Measurements from ENCODE around the gene FOXB1. TPM values are rescaled to one million over a fixed set of nuclear protein-coding genes. Genes with fewer than 3 reads are reported as not detected.
A peak's percentile ranks its signal among the peaks of the same experiment; 100 is the strongest.

FOXB1 gene
- total RNA-seq, 1 donor from 2014 or later, result 7.3 TPM

DNA sequence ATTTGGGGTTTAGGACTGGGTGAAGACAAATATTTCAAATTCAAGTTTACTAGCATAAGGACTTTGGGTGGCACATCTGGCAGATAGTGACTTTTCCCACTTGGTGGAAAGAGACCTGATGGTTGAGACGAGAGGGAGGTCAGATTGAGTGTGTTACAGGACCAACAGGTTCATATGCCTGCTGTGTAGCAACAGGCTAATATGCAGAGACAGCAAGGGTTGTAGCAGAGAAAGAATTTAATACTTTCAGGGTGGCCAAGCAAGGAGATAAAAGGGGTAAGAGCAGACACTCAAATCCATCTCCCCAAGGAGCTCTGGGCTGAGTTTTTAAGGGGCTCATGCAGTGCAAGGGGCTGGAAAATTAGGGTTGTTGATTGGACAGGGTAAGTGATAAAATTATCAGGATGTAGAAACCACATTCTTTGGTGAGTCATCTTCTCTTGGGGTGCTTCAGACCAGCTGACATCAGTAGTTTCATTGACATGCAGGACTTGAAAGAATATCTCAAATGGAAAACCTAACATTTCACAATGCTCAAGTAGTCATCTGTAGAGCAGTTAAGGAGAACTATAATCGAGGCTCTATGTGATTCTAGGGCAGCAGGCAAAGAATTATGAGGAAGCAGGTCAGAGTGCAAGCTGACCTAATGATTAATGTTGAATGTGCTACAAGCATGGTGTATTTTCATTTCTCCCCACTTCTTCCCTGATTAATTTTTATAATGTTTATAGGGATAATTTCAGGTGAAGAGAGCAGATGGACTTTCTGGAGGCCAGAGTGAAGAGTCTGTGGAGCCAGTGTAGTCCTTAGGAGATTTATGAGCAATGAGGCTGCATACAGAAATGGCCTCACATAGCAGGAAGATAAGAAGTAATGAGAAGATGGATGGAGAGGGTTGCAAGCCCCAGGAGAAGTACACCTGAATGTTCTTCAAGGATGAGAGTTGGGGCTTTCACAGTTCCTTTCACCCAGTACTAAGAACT is 13.7 kb downstream of the FOXB1 start:
- H3K27me3 ChIP-seq, result no peaks in the 10 kb centered on the region
- peak overlapping the region; percentile 82 for H3K27ac Mint-ChIP-seq

GRCh38 chr15:60020736-60021135 is 16.6 kb downstream of the FOXB1 start:
- TF ChIP-seq CTCF (IDR thresholded peaks at IDR 0.05), result no peak
- no peak for TF ChIP-seq EZH2 (IDR thresholded peaks at IDR 0.05)
- no peak for TF ChIP-seq EZH2phosphoT487 (IDR thresholded peaks at IDR 0.05)
- H3K79me2 ChIP-seq (ENCODE audit: low read depth), result no peaks in the 10 kb centered on the region
- Mint-ChIP-seq H3K27ac (peak overlapping the region; percentile 84), H3K36me3 (no peaks in the 10 kb centered on the region), H3K9me3 (peaks cover 8% of the 10 kb centered on the region), H3K4me3 (no peak overlapping the region), H3K4me1 (peaks cover 11% of the 10 kb centered on the region), H3K27me3 (ENCODE audit: insufficient read depth, low read depth) (peaks cover 6% of the 10 kb centered on the region)
- H2AFZ ChIP-seq (replicated peaks), result no peak overlapping the region
- no peaks in the 10 kb centered on the region for H3F3A ChIP-seq (ENCODE audit: low read depth)
- H3K27me3 ChIP-seq, result no peaks in the 10 kb centered on the region
- DNase-seq (ENCODE audit: low spot score), result no peak
- no peaks in the 10 kb centered on the region for H3K36me3 ChIP-seq
- H3K4me3 ChIP-seq, result no peak overlapping the region
- no peaks in the 10 kb centered on the region for H3K4me1 ChIP-seq
- H3K27ac ChIP-seq, result no peak overlapping the region
- H3K9me3 ChIP-seq (ENCODE audit: low read depth), result no peaks in the 10 kb centered on the region
- no peaks in the 10 kb centered on the region for H4K20me1 ChIP-seq (ENCODE audit: low read depth)
- no peak overlapping the region for H3K9ac ChIP-seq
- H3K4me2 ChIP-seq, result no peak overlapping the region

More for the DNA sequence above, 13.7 kb downstream of the FOXB1 start:
- Histone ChIP-seq H2AFZ (replicated peaks) (no peak overlapping the region), H3K27ac (no peak overlapping the region), H3K4me3 (no peak overlapping the region), H3K9me3 (ENCODE audit: low read depth) (no peaks in the 10 kb centered on the region), H3K4me2 (no peak overlapping the region), H3K36me3 (no peaks in the 10 kb centered on the region), H3K4me1 (peaks cover 9% of the 10 kb centered on the region), H3K79me2 (ENCODE audit: low read depth) (no peaks in the 10 kb centered on the region), H4K20me1 (ENCODE audit: low read depth) (no peaks in the 10 kb centered on the region), H3F3A (ENCODE audit: low read depth) (no peaks in the 10 kb centered on the region), H3K9ac (no peak overlapping the region)
- DNase-seq (ENCODE audit: low spot score), result no peak
- no peak for TF ChIP-seq EZH2 (IDR thresholded peaks at IDR 0.05)
- no peak for TF ChIP-seq EZH2phosphoT487 (IDR thresholded peaks at IDR 0.05)
- no peak for TF ChIP-seq CTCF (IDR thresholded peaks at IDR 0.05)
- Mint-ChIP-seq H3K36me3 (no peaks in the 10 kb centered on the region), H3K9me3 (peaks cover 8% of the 10 kb centered on the region), H3K4me3 (no peak overlapping the region), H3K4me1 (peaks cover 3% of the 10 kb centered on the region), H3K27me3 (ENCODE audit: insufficient read depth, low read depth) (peaks cover 7% of the 10 kb centered on the region)

DNA sequence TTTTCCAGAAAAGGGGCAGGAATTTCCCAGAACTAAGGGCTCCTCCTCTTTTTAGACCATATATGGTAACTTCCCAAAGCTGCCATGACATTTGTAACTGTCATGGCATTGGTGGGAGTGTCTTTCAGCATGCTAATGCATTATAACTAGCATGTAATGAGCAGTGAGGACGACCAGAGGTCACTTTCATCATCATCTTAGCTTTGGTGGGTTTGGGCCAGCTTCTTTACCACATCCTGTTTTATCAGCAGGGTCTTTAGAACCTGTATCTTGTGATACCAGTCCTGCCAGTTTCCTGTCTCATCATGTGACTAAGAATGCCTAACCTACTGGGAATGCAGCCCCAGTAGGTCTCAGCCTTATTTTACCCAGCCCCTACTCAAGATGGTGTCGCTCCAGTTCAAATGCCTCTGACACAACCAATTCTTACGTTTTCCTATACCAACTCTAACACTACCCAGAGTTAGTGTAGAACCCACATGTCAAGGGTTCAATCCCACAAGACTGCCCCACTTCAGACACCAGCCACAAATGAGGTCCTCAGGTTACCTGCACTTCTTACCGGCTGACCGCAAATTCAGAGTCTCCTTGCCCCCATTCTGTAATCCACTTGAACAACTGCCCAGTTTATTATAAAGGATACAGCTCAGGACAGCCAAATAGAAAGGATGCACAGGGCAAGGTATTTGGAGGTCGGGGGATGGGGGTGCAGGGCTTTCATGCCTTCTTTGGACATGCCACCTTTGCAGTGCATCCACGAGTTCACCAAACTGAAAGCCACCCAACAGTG is 17.7 kb downstream of the FOXB1 start:
- H2AFZ ChIP-seq (replicated peaks), result peak overlapping the region; percentile 48
- no peak for DNase-seq (ENCODE audit: low spot score)
- Mint-ChIP-seq H3K4me3 (no peak overlapping the region), H3K4me1 (peaks cover 12% of the 10 kb centered on the region), H3K36me3 (no peaks in the 10 kb centered on the region), H3K27ac (no peak overlapping the region), H3K27me3 (ENCODE audit: insufficient read depth, low read depth) (peaks cover 5% of the 10 kb centered on the region), H3K9me3 (peaks cover 8% of the 10 kb centered on the region)
- H4K20me1 ChIP-seq (ENCODE audit: low read depth), result no peaks in the 10 kb centered on the region
- H3K36me3 ChIP-seq, result no peaks in the 10 kb centered on the region
- no peaks in the 10 kb centered on the region for H3F3A ChIP-seq (ENCODE audit: low read depth)
- no peak overlapping the region for H3K4me2 ChIP-seq
- no peak overlapping the region for H3K4me3 ChIP-seq
- H3K27me3 ChIP-seq, result no peaks in the 10 kb centered on the region
- no peak overlapping the region for H3K9ac ChIP-seq
- no peak for TF ChIP-seq CTCF (IDR thresholded peaks at IDR 0.05)
- no peaks in the 10 kb centered on the region for H3K4me1 ChIP-seq
- H3K9me3 ChIP-seq (ENCODE audit: low read depth), result no peaks in the 10 kb centered on the region
- no peak overlapping the region for H3K27ac ChIP-seq
- no peaks in the 10 kb centered on the region for H3K79me2 ChIP-seq (ENCODE audit: low read depth)

All from neural progenitor cell (in vitro differentiated cells).